HepG2 (cell line): ENCODE results near the gene GAREM1. TPM values are rescaled to one million over a fixed set of nuclear protein-coding genes. Genes with fewer than 3 reads are reported as not detected.

Experiments used
- ARID4A ChIP-seq: sonication (generic); formaldehyde crosslinking; IDR thresholded peaks from 2 replicates; pipeline ENCODE4 v1.5.0; 2020; ENCODE audit warnings: mild to moderate bottlenecking, missing genetic modification reagents, borderline replicate concordance
- ARID5B ChIP-seq: IDR thresholded peaks from 2 replicates; pipeline ENCODE4 v1.4.0; 2020; ENCODE audit warnings: mild to moderate bottlenecking, missing genetic modification reagents
- HMGXB4 ChIP-seq, 2 experiments: sonication (generic) in 1 of 2; formaldehyde crosslinking in 1 of 2; IDR thresholded peaks; 2 replicates each; pipeline versions ENCODE4 v1.4.0 to v1.6.1; 2018 to 2020; ENCODE audit warnings: missing genetic modification reagents in 2 of 2, borderline replicate concordance in 1 of 2, low read depth in 1 of 2, mild to moderate bottlenecking in 1 of 2, missing biosample characterization in 1 of 2
- MATR3 ChIP-seq: sonication (generic); formaldehyde crosslinking; IDR thresholded peaks from 2 replicates; pipeline ENCODE4 v1.4.0; 2020; ENCODE audit warnings: missing genetic modification reagents
- MED8 ChIP-seq: sonication (generic); formaldehyde crosslinking; IDR thresholded peaks from 2 replicates; pipeline ENCODE4 v1.8.1; 2023; ENCODE audit warnings: mild to moderate bottlenecking, missing genetic modification reagents; ENCODE audit not compliant: insufficient replicate concordance
- NCOA5 ChIP-seq: sonication (generic); formaldehyde crosslinking; IDR thresholded peaks from 2 replicates; pipeline ENCODE4 v1.4.0; 2020; ENCODE audit warnings: missing genetic modification reagents
- NFE2L1 ChIP-seq: sonication (generic); formaldehyde crosslinking; IDR thresholded peaks from 2 replicates; pipeline ENCODE4 v1.4.0; 2020; ENCODE audit warnings: missing genetic modification reagents, mild to moderate bottlenecking, borderline replicate concordance
- SMARCE1 ChIP-seq: fragments of 450-650 bp; IDR thresholded peaks from 2 replicates; pipeline ENCODE4 v1.6.1; 2017; ENCODE audit warnings: borderline replicate concordance
- ZBTB10 ChIP-seq: sonication (generic); formaldehyde crosslinking; IDR thresholded peaks from 2 replicates; pipeline ENCODE4 v1.4.0; 2020; ENCODE audit warnings: missing genetic modification reagents, borderline replicate concordance
- ZNF263 ChIP-seq: sonication (generic); formaldehyde crosslinking; IDR thresholded peaks from 2 replicates; pipeline ENCODE4 v1.4.0; 2020; ENCODE audit warnings: missing genetic modification reagents
- ZNF280B ChIP-seq: sonication (generic); formaldehyde crosslinking; IDR thresholded peaks from 2 replicates; pipeline ENCODE4 v1.5.0; 2020; ENCODE audit warnings: missing genetic modification reagents, mild to moderate bottlenecking, borderline replicate concordance
- ZNF678 ChIP-seq: sonication (generic); formaldehyde crosslinking; IDR thresholded peaks from 2 replicates; pipeline ENCODE4 v1.4.0; 2020; ENCODE audit warnings: mild to moderate bottlenecking, missing genetic modification reagents
- ZNF782 ChIP-seq: sonication (generic); formaldehyde crosslinking; IDR thresholded peaks from 2 replicates; pipeline ENCODE4 v1.4.0; 2020; ENCODE audit warnings: missing genetic modification reagents, mild to moderate bottlenecking, borderline replicate concordance
- ZSCAN25 ChIP-seq: sonication (generic); formaldehyde crosslinking; IDR thresholded peaks from 2 replicates; pipeline ENCODE4 v1.8.0; 2022; ENCODE audit warnings: mild to moderate bottlenecking, missing genetic modification reagents
- polyA plus RNA-seq, 8 experiments: library from polyadenylated mRNA; depleted of rRNA in 3 of 8; stranded (reverse) in 7 of 8; unstranded in 1 of 8; fragments of >200 nt; fragmentation: Illumina TruSeq in 4 of 8; extraction: Trizol in 4 of 8; gene quantifications; 2 replicates each; pipeline versions ENCODE4 v1.2.1 to v1.2.3, GENCODE V29; 2011 to 2016; ENCODE audit warnings: low read depth in 4 of 8, missing spikeins in 1 of 8, mixed read lengths in 1 of 8; ENCODE audit not compliant: insufficient read depth in 1 of 8
- total RNA-seq, 5 experiments: library from RNA; depleted of rRNA; stranded (reverse); fragments of >200 nt; fragmentation: Illumina TruSeq; extraction: Trizol; gene quantifications; 2 replicates each; pipeline ENCODE4 v1.2.3, GENCODE V29; 2016; ENCODE audit warnings: low read depth in 1 of 5

The GAREM1 gene
- total and polyA plus RNA-seq, 2 of the 13 experiments (the other 11 are each of a cell fraction or from before 2014, with no cell fraction given), result 2.5 to 2.9 TPM

- TF ChIP-seq ARID4A (CRISPR knock-in tag), result no peak
- TF ChIP-seq ZBTB10 (CRISPR knock-in tag), result no peak
- TF ChIP-seq ZNF280B (CRISPR knock-in tag), result no peak
- no peak for TF ChIP-seq NFE2L1 (CRISPR knock-in tag)
- 0 out of 2 replicates have a peak, but pooled peaks have one; percentile 44 for TF ChIP-seq ARID5B (CRISPR knock-in tag)
- TF ChIP-seq NCOA5 (CRISPR knock-in tag), result no peak
- TF ChIP-seq HMGXB4 (CRISPR knock-in tag; IDR thresholded peaks at IDR 0.05; ENCODE audit: borderline replicate concordance in 1 of 2, low read depth in 1 of 2), result no peak
- no peak for TF ChIP-seq ZNF678
- TF ChIP-seq ZSCAN25 (CRISPR knock-in tag), result peak; percentile 93
- no peak for TF ChIP-seq MATR3 (CRISPR knock-in tag)
- no peak for TF ChIP-seq MED8 (CRISPR knock-in tag)
- TF ChIP-seq SMARCE1, result no peak
- no peak for TF ChIP-seq ZNF263 (CRISPR knock-in tag)
- TF ChIP-seq ZNF782, result no peak
These were observed 192.4 kb downstream of the GAREM1 start (continued) for GRCh38 chr18:32278177-32278799.
